Left ventricle myocardium inferior (tissue), 1 donor: ENCODE measurements around the gene VWF. TPM values are rescaled to one million over a fixed set of nuclear protein-coding genes. Genes with fewer than 3 reads are reported as not detected.

Experiments
- DNase-seq: peaks from one replicate; pipeline ENCODE4 v3.0.0-alpha.2; 2020
- H3K27ac ChIP-seq: fragments of 200-600 bp; replicated peaks from 2 replicates; pipeline ENCODE4 v1.8.0; 2021
- H3K27me3 ChIP-seq: fragments of 200-600 bp; 2 replicates; pipeline ENCODE4 v1.8.0; 2021; ENCODE audit warnings: low read depth
- H3K36me3 ChIP-seq: fragments of 200-600 bp; 2 replicates; pipeline ENCODE4 v1.8.0; 2021
- H3K4me1 ChIP-seq: fragments of 200-600 bp; 2 replicates; pipeline ENCODE4 v1.8.0; 2021
- H3K4me3 ChIP-seq: fragments of 200-600 bp; 2 replicates; pipeline ENCODE4 v1.8.0; 2021; ENCODE audit warnings: mild to moderate bottlenecking, moderate library complexity
- H3K9me3 ChIP-seq: fragments of 200-600 bp; replicated peaks from 2 replicates; pipeline ENCODE4 v1.8.0; 2021
- CTCF ChIP-seq: fragments of 200-600 bp; IDR thresholded peaks from 2 replicates; pipeline ENCODE4 v1.8.0; 2021; ENCODE audit warnings: antibody characterized with exemption, mild to moderate bottlenecking, borderline replicate concordance
- intact Hi-C: fragments of 100-400 bp; cut with micrococcal nuclease; formaldehyde crosslinking; loops from one replicate; pipeline ENCODE4 v1.11.0; 2022
- total RNA-seq: library from RNA; stranded (reverse); fragmentation: NEBNext Ultra II Directional; extraction: Animal tissue kit (Norgen Biotek cat#: 25700); gene quantifications from one replicate; pipeline ENCODE4 v1.2.1, GENCODE V29; 2021
- donor health status: DM: no; HTN: yes; CAD: no; lungs with severe emphysema.

VWF gene
- total RNA-seq, 1 donor from 2014 or later, result 250 TPM

DNA sequence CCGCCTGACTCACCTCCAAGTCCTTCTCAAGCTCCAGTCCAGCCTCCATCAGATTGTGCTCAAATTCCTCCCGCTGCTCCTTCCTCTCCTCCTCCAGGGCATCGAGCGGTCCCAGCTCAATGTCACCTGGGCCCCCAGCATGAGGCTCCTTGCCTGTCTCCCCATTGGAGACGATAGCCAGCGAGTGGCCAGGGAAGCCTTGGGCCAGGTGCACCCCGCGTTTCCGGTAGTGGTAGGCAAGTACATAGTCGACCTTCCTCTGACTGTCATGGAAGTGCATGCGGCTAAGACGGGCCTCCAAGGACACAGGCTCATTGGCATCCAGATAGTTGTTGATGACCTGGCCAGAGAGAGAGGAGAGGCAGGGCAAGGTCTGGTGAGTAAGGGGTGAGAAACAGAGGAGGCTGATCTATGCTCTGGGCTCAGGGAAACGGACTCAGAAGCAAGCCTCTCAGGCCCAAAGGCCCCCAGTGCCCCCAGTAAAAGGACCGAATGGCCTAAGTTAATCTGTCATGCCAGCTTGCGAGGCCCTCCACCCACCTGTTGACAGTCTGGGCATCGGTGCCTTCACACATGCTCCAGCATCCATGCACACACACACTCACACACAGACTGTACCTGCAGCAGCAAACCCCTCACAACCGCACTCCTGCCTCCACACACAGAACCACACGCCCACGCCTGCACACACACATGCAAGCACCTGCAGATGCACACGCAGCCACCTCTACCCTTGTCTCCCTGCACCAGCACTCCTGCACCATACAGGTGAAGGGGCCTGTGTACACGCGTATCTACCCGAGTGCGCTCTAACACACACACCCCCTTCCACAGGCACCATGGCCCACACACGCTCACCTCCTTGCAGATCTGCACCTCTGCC, 203.2 kb downstream of the VWF start:
- DNase-seq, result no peak
- Histone ChIP-seq H3K4me1 (no peaks in the 10 kb centered on the region), H3K9me3 (no peaks in the 10 kb centered on the region), H3K36me3 (peaks cover 21% of the 10 kb centered on the region), H3K27ac (no peak overlapping the region), H3K27me3 (peaks cover 22% of the 10 kb centered on the region), H3K4me3 (no peak overlapping the region)
- intact Hi-C loops, result no loop called here
- no peak for TF ChIP-seq CTCF

GRCh38 chr12:5916785-5917290, 207.6 kb downstream of the VWF start:
- Histone ChIP-seq H3K27ac (no peak overlapping the region), H3K36me3 (peaks cover 19% of the 10 kb centered on the region), H3K9me3 (no peaks in the 10 kb centered on the region), H3K4me1 (no peaks in the 10 kb centered on the region), H3K4me3 (no peak overlapping the region), H3K27me3 (peaks cover 18% of the 10 kb centered on the region)
- no peak for DNase-seq
- intact Hi-C loops, result no loop called here
- TF ChIP-seq CTCF, result no peak

- Histone ChIP-seq H3K9me3 (no peaks in the 10 kb centered on the region), H3K27me3 (peaks cover 31% of the 10 kb centered on the region), H3K4me3 (no peak overlapping the region), H3K4me1 (no peaks in the 10 kb centered on the region), H3K27ac (no peak overlapping the region), H3K36me3 (peaks cover 15% of the 10 kb centered on the region)
- TF ChIP-seq CTCF, result no peak
- intact Hi-C loops, result no loop called here
- no peak for DNase-seq
Observed at GRCh38 chr12:5915511-5915910, 209.0 kb downstream of the VWF start.

DNA sequence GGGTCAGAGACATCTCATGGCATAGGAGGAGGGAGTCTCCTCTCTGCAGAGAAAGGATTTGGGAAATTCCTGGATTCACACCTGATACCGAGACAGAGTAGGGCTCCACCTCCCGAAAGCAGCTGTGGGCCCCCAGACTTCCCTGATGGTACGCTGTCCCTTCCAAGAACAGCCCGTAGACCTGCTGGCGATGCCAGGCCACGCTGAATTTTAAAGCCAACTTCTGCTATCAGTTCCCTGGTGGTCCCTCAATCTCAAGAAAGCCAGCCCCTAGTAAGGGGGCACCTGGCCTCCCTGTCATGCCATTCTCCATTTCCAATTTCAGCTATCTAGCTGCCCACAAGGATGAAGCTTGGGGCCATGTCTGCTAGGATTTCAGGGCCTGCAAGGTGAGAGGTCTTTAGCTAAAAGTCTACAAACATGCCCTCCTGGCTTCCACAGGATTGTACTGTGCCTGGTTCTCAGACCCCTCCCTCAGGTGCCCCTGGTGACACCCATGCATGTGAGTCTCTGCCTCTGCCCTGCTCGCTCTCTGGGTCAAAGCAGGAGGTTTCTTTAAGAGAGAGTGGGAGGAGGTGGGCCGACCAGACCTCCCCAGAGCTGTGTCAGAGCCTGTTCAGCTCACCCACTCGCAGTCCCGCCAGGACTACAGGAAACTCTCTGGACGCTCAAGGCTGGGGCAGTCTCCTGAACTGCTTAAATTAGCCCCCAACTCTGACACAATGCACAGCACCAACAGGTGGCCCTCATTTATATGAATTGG, 209.9 kb downstream of the VWF start:
- no peak for TF ChIP-seq CTCF
- Histone ChIP-seq H3K27ac (no peak overlapping the region), H3K4me3 (no peak overlapping the region), H3K9me3 (no peaks in the 10 kb centered on the region), H3K27me3 (peaks cover 40% of the 10 kb centered on the region), H3K4me1 (no peaks in the 10 kb centered on the region), H3K36me3 (peaks cover 9% of the 10 kb centered on the region)
- intact Hi-C loops, result no loop called here
- no peak for DNase-seq

DNA sequence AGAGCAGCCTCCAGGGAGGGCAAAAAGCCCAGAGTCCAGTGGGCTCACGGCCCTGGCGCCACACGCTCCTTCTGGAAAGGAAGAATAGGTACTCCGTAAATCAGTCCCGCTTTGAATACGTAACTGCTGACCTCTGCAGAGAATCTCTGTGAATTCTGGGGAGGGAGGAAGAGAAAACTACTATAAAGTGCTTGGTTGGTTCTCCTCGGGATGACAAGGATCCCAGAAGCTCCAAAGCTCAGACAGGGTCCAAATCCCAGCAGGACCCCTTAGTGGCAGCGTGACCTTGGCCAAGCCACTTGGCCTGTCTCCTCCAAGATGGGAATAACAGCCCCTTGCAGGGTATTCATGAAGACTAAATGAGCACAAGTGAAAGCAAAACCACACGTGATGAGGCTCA, 211.1 kb downstream of the VWF start:
- Histone ChIP-seq H3K4me3 (no peak overlapping the region), H3K4me1 (no peaks in the 10 kb centered on the region), H3K9me3 (no peaks in the 10 kb centered on the region), H3K27me3 (peaks cover 50% of the 10 kb centered on the region), H3K36me3 (peaks cover 5% of the 10 kb centered on the region), H3K27ac (no peak overlapping the region)
- intact Hi-C loops, result no loop called here
- DNase-seq, result no peak
- no peak for TF ChIP-seq CTCF
